HEK293T (cell line): Measurements from ENCODE around the gene ELAC2.

Source experiments
- ARNT ChIP-seq: fragments of 450-650 bp; IDR thresholded peaks from 2 replicates; pipeline ENCODE4 v1.6.1; 2017; ENCODE audit warnings: mild to moderate bottlenecking
- BHLHE40 ChIP-seq: fragments of 450-650 bp; IDR thresholded peaks from 2 replicates; pipeline ENCODE4 v1.6.1; 2016; ENCODE audit warnings: mild to moderate bottlenecking, moderate library complexity, borderline replicate concordance
- CTBP1 ChIP-seq: fragments of 450-650 bp; IDR thresholded peaks from 2 replicates; pipeline ENCODE4 v1.6.1; 2016; ENCODE audit warnings: borderline replicate concordance
- ELF4 ChIP-seq: fragments of 450-650 bp; IDR thresholded peaks from 2 replicates; pipeline ENCODE4 v1.6.1; 2017; ENCODE audit warnings: antibody characterized with exemption
- FOXA1 ChIP-seq: fragments of 450-650 bp; IDR thresholded peaks from 2 replicates; pipeline ENCODE4 v1.6.1; 2016; ENCODE audit warnings: mild to moderate bottlenecking
- FOXM1 ChIP-seq: fragments of 450-650 bp; IDR thresholded peaks from 2 replicates; pipeline ENCODE4 v1.6.1; 2017; ENCODE audit warnings: mild to moderate bottlenecking, borderline replicate concordance
- HDGF ChIP-seq: fragments of 450-650 bp; IDR thresholded peaks from 2 replicates; pipeline ENCODE4 v1.6.1; 2017; ENCODE audit warnings: antibody characterized with exemption, borderline replicate concordance
- NFRKB ChIP-seq: fragments of 450-650 bp; IDR thresholded peaks from 2 replicates; pipeline ENCODE4 v1.6.1; 2016; ENCODE audit warnings: mild to moderate bottlenecking, moderate library complexity
- PKNOX1 ChIP-seq: fragments of 450-650 bp; IDR thresholded peaks from 2 replicates; pipeline ENCODE4 v1.6.1; 2016
- SP1 ChIP-seq: fragments of 450-650 bp; IDR thresholded peaks from 2 replicates; pipeline ENCODE4 v1.6.1; 2017
- SUZ12 ChIP-seq: fragments of 450-650 bp; IDR thresholded peaks from 2 replicates; pipeline ENCODE4 v1.6.1; 2016; ENCODE audit warnings: mild to moderate bottlenecking

GRCh38 chr17:13036751-13037150 lies 18.9 kb upstream of the ELAC2 start:
- TF ChIP-seq PKNOX1 (no peak), ELF4 (no peak), SP1 (no peak), SUZ12 (no peak), FOXA1 (no peak), ARNT (no peak), FOXM1 (no peak), HDGF (no peak), BHLHE40 (no peak), CTBP1 (no peak), NFRKB (no peak)
